GM23248 (cell line): ENCODE data around the gene FAM227B. TPM values are rescaled to one million over a fixed set of nuclear protein-coding genes. Genes with fewer than 3 reads are reported as not detected.
A peak's percentile ranks its signal among the peaks of the same experiment; 100 is the strongest.

Source experiments
- DNase-seq: peaks from one replicate; pipeline ENCODE4 v3.0.0-alpha.2; 2015
- H2AFZ ChIP-seq: fragments of 200-600 bp; sonication (generic); 2 replicates; pipeline ENCODE4 v1.6.1; 2016; ENCODE audit warnings: antibody characterized with exemption
- H3F3A ChIP-seq: fragments of 200-600 bp; sonication (generic); 2 replicates; pipeline ENCODE4 v1.6.1; 2016; ENCODE audit warnings: mild to moderate bottlenecking, antibody characterized with exemption, mixed run types; ENCODE audit not compliant: insufficient read depth
- H3K27ac ChIP-seq: fragments of 200-600 bp; sonication (generic); 2 replicates; pipeline ENCODE4 v1.5.1; 2016; ENCODE audit warnings: mild to moderate bottlenecking
- H3K27me3 ChIP-seq: fragments of 200-600 bp; sonication (generic); replicated peaks from 2 replicates; pipeline ENCODE4 v1.6.1; 2016; ENCODE audit warnings: mild to moderate bottlenecking; ENCODE audit not compliant: insufficient read depth
- H3K36me3 ChIP-seq: fragments of 200-600 bp; sonication (generic); 2 replicates; pipeline ENCODE4 v1.6.1; 2016; ENCODE audit warnings: low read depth, mild to moderate bottlenecking
- H3K4me1 ChIP-seq: fragments of 200-600 bp; sonication (generic); 2 replicates; pipeline ENCODE4 v1.6.1; 2016; ENCODE audit warnings: mild to moderate bottlenecking; ENCODE audit not compliant: insufficient read depth
- H3K4me2 ChIP-seq: fragments of 200-600 bp; sonication (generic); one replicate; pipeline ENCODE4 v1.6.1; 2016; ENCODE audit warnings: mild to moderate bottlenecking; ENCODE audit not compliant: unreplicated experiment
- H3K4me3 ChIP-seq: fragments of 200-600 bp; sonication (generic); 2 replicates; pipeline ENCODE4 v1.5.1; 2016; ENCODE audit warnings: mild to moderate bottlenecking
- H3K79me2 ChIP-seq: fragments of 200-600 bp; sonication (generic); 2 replicates; pipeline ENCODE4 v1.6.1; 2016; ENCODE audit warnings: mild to moderate bottlenecking; ENCODE audit not compliant: insufficient read depth
- H3K9ac ChIP-seq: fragments of 200-600 bp; sonication (generic); 2 replicates; pipeline ENCODE4 v1.6.1; 2016; ENCODE audit warnings: mild to moderate bottlenecking
- H3K9me2 ChIP-seq: fragments of 200-600 bp; sonication (generic); 2 replicates; pipeline ENCODE4 v1.6.1; 2016; ENCODE audit warnings: mixed run types, mild to moderate bottlenecking, moderate library complexity; ENCODE audit not compliant: insufficient read depth
- H3K9me3 ChIP-seq: fragments of 200-600 bp; sonication (generic); one replicate; pipeline ENCODE4 v1.6.1; 2017; ENCODE audit warnings: low read depth
- H4K20me1 ChIP-seq: fragments of 200-600 bp; sonication (generic); 2 replicates; pipeline ENCODE4 v1.6.0; 2016; ENCODE audit not compliant: insufficient read depth
- EZH2 ChIP-seq: fragments of 200-600 bp; sonication (generic); IDR thresholded peaks from 2 replicates; pipeline ENCODE4 v1.6.1; 2018; ENCODE audit warnings: antibody characterized with exemption, mild to moderate bottlenecking; ENCODE audit not compliant: insufficient read depth, poor library complexity, severe bottlenecking
- EZH2phosphoT487 ChIP-seq: fragments of 200-600 bp; sonication (generic); IDR thresholded peaks from 2 replicates; pipeline ENCODE4 v1.6.1; 2018; ENCODE audit warnings: antibody characterized with exemption, moderate library complexity, mild to moderate bottlenecking, low read depth; ENCODE audit not compliant: insufficient read depth
- WGBS, 2 experiments: methylation state at CpG; one replicate each; pipeline ENCODE4 v1.1.6; 2015 to 2017; ENCODE audit warnings: low lambda C conversion rate in 2 of 2, low coverage in 1 of 2; ENCODE audit errors: missing lambda C conversion rate in 2 of 2; 5-methylcytosine and 5-hydroxymethylcytosine counted together
- in situ Hi-C: fragments of 300-500 bp; cut with MboI; formaldehyde crosslinking; loops from 2 replicates; pipeline ENCODE4 v1.15.0; 2020
- polyA plus RNA-seq: library from polyadenylated mRNA; unstranded; fragments of >200 nt; fragmentation: Nextera tagmentation; extraction: Ambion mirVana; gene quantifications from 2 replicates; pipeline ENCODE4 v1.2.1, GENCODE V29; 2016
- total RNA-seq: library from RNA; depleted of rRNA; stranded (reverse); fragments of >200 nt; shearing (Covaris generic); gene quantifications from 2 replicates; pipeline ENCODE4 v1.2.3, GENCODE V29; 2014

The FAM227B gene
- total and polyA plus RNA-seq, 2 experiments from 2014 or later, result 4.4 to 10.0 TPM

GRCh38 chr15:49441816-49442215 lies 178.8 kb downstream of the FAM227B start:
- H4K20me1 ChIP-seq, result 0 out of 2 replicates have a peak, but pooled peaks cover 4% of the 10 kb centered on the region
- peak overlapping the region; percentile 59 for H3K27ac ChIP-seq
- in situ Hi-C loops, result no loop called here
- no peaks in the 10 kb centered on the region for H3K9me2 ChIP-seq
- H3K36me3 ChIP-seq, result peaks cover 56% of the 10 kb centered on the region
- DNase-seq, result no peak
- H3K4me3 ChIP-seq, result no peak overlapping the region
- peaks cover 98% of the 10 kb centered on the region for H3K4me1 ChIP-seq
- H2AFZ ChIP-seq, result no peak overlapping the region
- H3F3A ChIP-seq, result peaks cover 92% of the 10 kb centered on the region
- peaks cover 100% of the 10 kb centered on the region for H3K79me2 ChIP-seq
- H3K9me3 ChIP-seq, result no peaks in the 10 kb centered on the region
- no peak overlapping the region for H3K9ac ChIP-seq
- no peak for TF ChIP-seq EZH2phosphoT487
- no peak for TF ChIP-seq EZH2
- 100% methylated on average over 1 of the region's 1 CpG for whole genome bisulfite sequencing, 2 experiments
- H3K27me3 ChIP-seq, result no peaks in the 10 kb centered on the region
- H3K4me2 ChIP-seq, result peak overlapping the region; percentile 49

- H4K20me1 ChIP-seq, result 0 out of 2 replicates have a peak, but pooled peaks cover 4% of the 10 kb centered on the region
- H3K27me3 ChIP-seq, result no peaks in the 10 kb centered on the region
- peak overlapping the region; percentile 59 for H3K27ac ChIP-seq
- H3K9me3 ChIP-seq, result no peaks in the 10 kb centered on the region
- H2AFZ ChIP-seq, result no peak overlapping the region
- H3K79me2 ChIP-seq, result peaks cover 100% of the 10 kb centered on the region
- TF ChIP-seq EZH2phosphoT487 (no peak), EZH2 (no peak)
- H3K4me2 ChIP-seq, result peak overlapping the region; percentile 49
- H3K9ac ChIP-seq, result no peak overlapping the region
- peaks cover 57% of the 10 kb centered on the region for H3K36me3 ChIP-seq
- H3F3A ChIP-seq, result peaks cover 92% of the 10 kb centered on the region
- in situ Hi-C loops, result no loop called here
- no peaks in the 10 kb centered on the region for H3K9me2 ChIP-seq
- no peak for DNase-seq
- H3K4me3 ChIP-seq, result 0 out of 2 replicates have a peak overlapping the region, but pooled peaks have one; percentile 19
- H3K4me1 ChIP-seq, result peaks cover 98% of the 10 kb centered on the region
Measured at GRCh38 chr15:49441356-49441755, 179.3 kb downstream of the FAM227B start.

- H4K20me1 ChIP-seq, result 0 out of 2 replicates have a peak, but pooled peaks cover 4% of the 10 kb centered on the region
- WGBS, 2 experiments, result 68 to 69% methylated on average over 5 of the region's 5 CpGs
- H3K27ac ChIP-seq, result peak overlapping the region; percentile 59
- peak overlapping the region; percentile 49 for H3K4me2 ChIP-seq
- DNase-seq, result peak; percentile 42
- H2AFZ ChIP-seq, result no peak overlapping the region
- H3K27me3 ChIP-seq, result no peaks in the 10 kb centered on the region
- H3F3A ChIP-seq, result peaks cover 93% of the 10 kb centered on the region
- peaks cover 57% of the 10 kb centered on the region for H3K36me3 ChIP-seq
- TF ChIP-seq EZH2phosphoT487 (no peak), EZH2 (no peak)
- H3K9me2 ChIP-seq, result no peaks in the 10 kb centered on the region
- in situ Hi-C loops, result no loop called here
- H3K79me2 ChIP-seq, result peaks cover 100% of the 10 kb centered on the region
- H3K9ac ChIP-seq, result no peak overlapping the region; the same call in 1 of the 2 replicates
- peaks cover 98% of the 10 kb centered on the region for H3K4me1 ChIP-seq
- 0 out of 2 replicates have a peak overlapping the region, but pooled peaks have one; percentile 3 for H3K4me3 ChIP-seq
- H3K9me3 ChIP-seq, result no peaks in the 10 kb centered on the region
Measured at GRCh38 chr15:49439678-49440395, 180.8 kb downstream of the FAM227B start.

- peak overlapping the region; percentile 59 for H3K27ac ChIP-seq
- peak overlapping the region; percentile 100 for H3K4me2 ChIP-seq
- no peak overlapping the region for H2AFZ ChIP-seq
- DNase-seq, result no peak
- H3F3A ChIP-seq, result peaks cover 92% of the 10 kb centered on the region
- in situ Hi-C loops, result no loop called here
- 0 out of 2 replicates have a peak, but pooled peaks cover 4% of the 10 kb centered on the region for H4K20me1 ChIP-seq
- peaks cover 98% of the 10 kb centered on the region for H3K4me1 ChIP-seq
- no peak overlapping the region; the same call in 1 of the 2 replicates for H3K9ac ChIP-seq
- TF ChIP-seq EZH2 (no peak), EZH2phosphoT487 (no peak)
- peak overlapping the region; percentile 18 for H3K4me3 ChIP-seq
- peaks cover 100% of the 10 kb centered on the region for H3K79me2 ChIP-seq
- no peaks in the 10 kb centered on the region for H3K27me3 ChIP-seq
- H3K9me2 ChIP-seq, result no peaks in the 10 kb centered on the region
- H3K36me3 ChIP-seq, result peaks cover 52% of the 10 kb centered on the region
- no peaks in the 10 kb centered on the region for H3K9me3 ChIP-seq
- 56 to 68% methylated on average over 6 of the region's 6 CpGs for WGBS, 2 experiments
Measured at GRCh38 chr15:49438962-49439631, 181.5 kb downstream of the FAM227B start.
